Neural progenitor cell (in vitro differentiated cells): ENCODE results near the gene TMTC3. TPM values are rescaled to one million over a fixed set of nuclear protein-coding genes. Genes with fewer than 3 reads are reported as not detected.

Experiments used
- DNase-seq: peaks from one replicate; pipeline ENCODE4 v3.0.0-alpha.2; 2016; ENCODE audit warnings: low spot score
- H2AFZ ChIP-seq: fragments of 200-600 bp; sonication (generic); replicated peaks from 2 replicates; pipeline ENCODE4 v1.6.1; 2016; ENCODE audit warnings: antibody characterized with exemption
- H3F3A ChIP-seq: fragments of 200-600 bp; sonication (generic); 2 replicates; pipeline ENCODE4 v1.6.1; 2016; ENCODE audit warnings: antibody characterized with exemption, low read depth
- H3K27ac ChIP-seq: fragments of 200-600 bp; sonication (generic); 2 replicates; pipeline ENCODE4 v1.5.1; 2016; ENCODE audit warnings: mild to moderate bottlenecking
- H3K27me3 ChIP-seq: fragments of 200-600 bp; sonication (generic); 2 replicates; pipeline ENCODE4 v1.6.1; 2016; ENCODE audit warnings: mild to moderate bottlenecking, moderate library complexity
- H3K36me3 ChIP-seq: fragments of 200-600 bp; sonication (generic); 2 replicates; pipeline ENCODE4 v1.5.1; 2016
- H3K4me1 ChIP-seq: fragments of 200-600 bp; sonication (generic); 2 replicates; pipeline ENCODE4 v1.6.1; 2016; ENCODE audit warnings: mixed run types
- H3K4me2 ChIP-seq: fragments of 200-600 bp; sonication (generic); 2 replicates; pipeline ENCODE4 v1.6.1; 2016
- H3K4me3 ChIP-seq: fragments of 200-600 bp; sonication (generic); 2 replicates; pipeline ENCODE4 v1.5.1; 2016
- H3K79me2 ChIP-seq: fragments of 200-600 bp; sonication (generic); 2 replicates; pipeline ENCODE4 v1.6.1; 2016; ENCODE audit warnings: low read depth
- H3K9ac ChIP-seq: fragments of 200-600 bp; sonication (generic); 2 replicates; pipeline ENCODE4 v1.6.1; 2016
- H3K9me3 ChIP-seq: fragments of 200-600 bp; sonication (generic); 2 replicates; pipeline ENCODE4 v1.5.1; 2016; ENCODE audit warnings: low read depth
- H4K20me1 ChIP-seq: fragments of 200-600 bp; sonication (generic); 2 replicates; pipeline ENCODE4 v1.6.1; 2016; ENCODE audit warnings: low read depth
- H3K27ac Mint-ChIP-seq: 3 replicates; pipeline ENCODE4 v1.8.0; 2021; ENCODE audit warnings: mixed read lengths
- H3K27me3 Mint-ChIP-seq: 2 replicates; pipeline ENCODE4 v1.8.0; 2022; ENCODE audit warnings: low read depth, mild to moderate bottlenecking, inconsistent platforms, moderate library complexity, mixed read lengths; ENCODE audit not compliant: insufficient read depth
- H3K36me3 Mint-ChIP-seq: 3 replicates; pipeline ENCODE4 v1.8.0; 2021; ENCODE audit warnings: mixed read lengths
- H3K4me1 Mint-ChIP-seq: 3 replicates; pipeline ENCODE4 v1.8.0; 2021; ENCODE audit warnings: mixed read lengths
- H3K4me3 Mint-ChIP-seq: 3 replicates; pipeline ENCODE4 v1.8.0; 2021; ENCODE audit warnings: mild to moderate bottlenecking, moderate library complexity, mixed read lengths
- H3K9me3 Mint-ChIP-seq: 3 replicates; pipeline ENCODE4 v1.8.0; 2020; ENCODE audit warnings: mixed read lengths
- EZH2 ChIP-seq: fragments of 200-600 bp; sonication (generic); IDR thresholded peaks from 2 replicates; pipeline ENCODE4 v1.6.1; 2017; ENCODE audit warnings: antibody characterized with exemption, mild to moderate bottlenecking, moderate library complexity
- EZH2phosphoT487 ChIP-seq: fragments of 200-600 bp; sonication (generic); IDR thresholded peaks from 2 replicates; pipeline ENCODE4 v1.6.1; 2017; ENCODE audit warnings: antibody characterized with exemption
- total RNA-seq: library from RNA; depleted of rRNA; stranded (reverse); fragments of >200 nt; gene quantifications from 2 replicates; pipeline ENCODE4 v1.2.3, GENCODE V29; 2015; ENCODE audit warnings: low replicate concordance
- TF ChIP-seq, protein P1 (sequence below): fragments of 200-600 bp; sonication (generic); IDR thresholded peaks from 2 replicates; pipeline ENCODE4 v1.5.1; 2017; ENCODE audit warnings: antibody characterized with exemption, mild to moderate bottlenecking

Gene TMTC3
- total RNA-seq: 27.9 and 38.9 TPM in 2 replicates

DNA sequence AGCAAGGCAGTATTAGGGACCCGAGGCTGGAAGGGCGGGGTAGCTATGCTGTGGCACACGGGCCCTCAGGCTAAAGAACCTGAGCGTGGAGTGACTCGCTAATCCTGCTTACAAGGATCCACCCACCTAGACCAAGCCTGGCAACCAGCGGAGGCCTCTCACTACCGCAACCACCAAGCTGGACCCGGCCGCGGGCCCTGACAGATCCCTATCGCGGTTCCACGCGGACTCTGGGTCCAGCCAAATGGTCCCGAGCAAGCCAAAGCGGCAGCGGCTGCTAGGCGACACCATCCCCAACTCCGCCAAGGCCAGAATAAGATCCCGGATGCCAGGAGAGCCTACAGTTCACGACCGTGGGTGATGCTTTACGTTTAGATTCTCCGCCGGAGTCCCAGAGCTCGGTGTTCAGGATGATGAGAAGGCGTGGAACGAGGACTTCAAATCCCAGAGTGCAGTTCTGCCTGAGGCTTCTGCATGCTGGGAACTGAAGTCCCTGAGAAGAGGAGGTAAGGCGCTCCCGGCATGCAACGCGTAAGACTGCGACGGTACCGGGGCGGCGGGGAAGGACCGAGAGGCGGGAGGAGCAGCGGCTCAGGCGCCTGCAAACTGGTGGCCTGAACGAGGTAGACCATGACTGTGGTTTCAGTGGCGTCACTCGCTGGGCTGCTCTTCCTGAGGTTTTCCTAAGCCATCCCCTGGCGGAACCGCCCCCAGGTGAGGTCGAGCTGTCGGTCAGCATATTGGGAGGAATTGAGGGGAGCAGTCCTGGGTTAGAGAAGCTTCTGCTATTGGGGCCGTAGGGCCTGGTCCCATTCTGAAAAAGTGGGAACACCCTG lies at the start of gene TMTC3, which contains the start of gene CEP290:
TMTC3 (plus strand) TSS at position 534 of the 836 bp plus-strand sequence. CDS start 6,009 bp downstream, outside the sequence.
CEP290 (minus strand) TSS at position 315 of the 836 bp plus-strand sequence. CDS start 781 bp downstream, outside the sequence.
- Histone ChIP-seq H3K79me2 (peaks cover 50% of the 10 kb centered on the region), H3K4me3 (peak within 1 kb of the TSS; percentile 70), H3F3A (no peaks in the 10 kb centered on the region), H3K9ac (peak within 1 kb of the TSS; percentile 65), H3K27me3 (no peaks in the 10 kb centered on the region), H3K27ac (no peak within 1 kb of the TSS), H3K9me3 (no peaks in the 10 kb centered on the region), H3K4me2 (peak within 1 kb of the TSS; percentile 80), H3K4me1 (peaks cover 34% of the 10 kb centered on the region), H4K20me1 (no peaks in the 10 kb centered on the region), H2AFZ (peak within 1 kb of the TSS; percentile 87), H3K36me3 (no peaks in the 10 kb centered on the region)
- H3K4me3 Mint-ChIP-seq: peak within 1 kb of the TSS; percentile 94
- no peaks in the 10 kb centered on the region for H3K27me3 Mint-ChIP-seq
- DNase-seq: peak; percentile 98
- no peak for TF ChIP-seq EZH2
- TF ChIP-seq, protein P1, sequence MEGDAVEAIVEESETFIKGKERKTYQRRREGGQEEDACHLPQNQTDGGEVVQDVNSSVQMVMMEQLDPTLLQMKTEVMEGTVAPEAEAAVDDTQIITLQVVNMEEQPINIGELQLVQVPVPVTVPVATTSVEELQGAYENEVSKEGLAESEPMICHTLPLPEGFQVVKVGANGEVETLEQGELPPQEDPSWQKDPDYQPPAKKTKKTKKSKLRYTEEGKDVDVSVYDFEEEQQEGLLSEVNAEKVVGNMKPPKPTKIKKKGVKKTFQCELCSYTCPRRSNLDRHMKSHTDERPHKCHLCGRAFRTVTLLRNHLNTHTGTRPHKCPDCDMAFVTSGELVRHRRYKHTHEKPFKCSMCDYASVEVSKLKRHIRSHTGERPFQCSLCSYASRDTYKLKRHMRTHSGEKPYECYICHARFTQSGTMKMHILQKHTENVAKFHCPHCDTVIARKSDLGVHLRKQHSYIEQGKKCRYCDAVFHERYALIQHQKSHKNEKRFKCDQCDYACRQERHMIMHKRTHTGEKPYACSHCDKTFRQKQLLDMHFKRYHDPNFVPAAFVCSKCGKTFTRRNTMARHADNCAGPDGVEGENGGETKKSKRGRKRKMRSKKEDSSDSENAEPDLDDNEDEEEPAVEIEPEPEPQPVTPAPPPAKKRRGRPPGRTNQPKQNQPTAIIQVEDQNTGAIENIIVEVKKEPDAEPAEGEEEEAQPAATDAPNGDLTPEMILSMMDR: no peak
- TF ChIP-seq EZH2phosphoT487: no peak
- H3K9me3 Mint-ChIP-seq: no peaks in the 10 kb centered on the region
- H3K4me1 Mint-ChIP-seq: peaks cover 30% of the 10 kb centered on the region
- H3K27ac Mint-ChIP-seq: peak within 1 kb of the TSS; percentile 69
- H3K36me3 Mint-ChIP-seq: peaks cover 8% of the 10 kb centered on the region

- no peak overlapping the region for H3K9ac ChIP-seq
- no peaks in the 10 kb centered on the region for H3F3A ChIP-seq
- H3K4me3 ChIP-seq: no peak overlapping the region
- TF ChIP-seq, protein P1: no peak
- TF ChIP-seq EZH2 (no peak), EZH2phosphoT487 (no peak)
- no peaks in the 10 kb centered on the region for H4K20me1 ChIP-seq
- H3K4me3 Mint-ChIP-seq: no peak overlapping the region
- H3K4me2 ChIP-seq: no peak overlapping the region
- H3K27me3 ChIP-seq: no peaks in the 10 kb centered on the region
- no peaks in the 10 kb centered on the region for H3K9me3 Mint-ChIP-seq
- no peaks in the 10 kb centered on the region for H3K4me1 ChIP-seq
- H3K36me3 Mint-ChIP-seq: peaks cover 14% of the 10 kb centered on the region
- no peak overlapping the region for H2AFZ ChIP-seq
- no peaks in the 10 kb centered on the region for H3K79me2 ChIP-seq
- H3K4me1 Mint-ChIP-seq: no peaks in the 10 kb centered on the region
- H3K36me3 ChIP-seq: peaks cover 5% of the 10 kb centered on the region
- H3K27me3 Mint-ChIP-seq: no peaks in the 10 kb centered on the region
- H3K27ac Mint-ChIP-seq: no peak overlapping the region
- DNase-seq: no peak
- H3K27ac ChIP-seq: no peak overlapping the region
- H3K9me3 ChIP-seq: no peaks in the 10 kb centered on the region
These were observed 49.3 kb upstream of the TMTC3 start for GRCh38 chr12:88092771-88093170.

DNA sequence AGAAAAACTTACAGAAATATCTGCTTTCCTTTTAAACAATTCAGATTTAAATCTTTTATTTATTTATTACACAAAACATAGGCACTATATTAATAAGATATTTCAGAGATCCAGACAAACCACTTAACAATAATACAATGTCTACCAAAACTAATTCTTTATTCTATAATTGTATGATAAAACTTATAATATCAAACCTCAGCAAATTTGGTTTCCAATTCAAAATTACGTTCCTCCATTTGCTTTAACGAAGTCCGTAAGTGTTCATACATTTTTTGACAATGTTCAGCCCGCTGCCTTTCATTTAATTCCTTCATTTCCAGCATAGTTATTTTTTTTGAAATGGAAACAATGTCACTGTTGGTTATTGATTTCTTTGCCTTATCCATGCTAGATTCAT lies 48.5 kb upstream of the TMTC3 start:
- H3K9me3 Mint-ChIP-seq: no peaks in the 10 kb centered on the region
- peaks cover 5% of the 10 kb centered on the region for H3K36me3 ChIP-seq

More for the DNA sequence above, 48.5 kb upstream of the TMTC3 start:
- H3K4me3 ChIP-seq: no peak overlapping the region
- no peaks in the 10 kb centered on the region for H3K4me1 ChIP-seq
- Mint-ChIP-seq H3K36me3 (peaks cover 15% of the 10 kb centered on the region), H3K27me3 (no peaks in the 10 kb centered on the region), H3K27ac (no peak overlapping the region), H3K4me1 (no peaks in the 10 kb centered on the region), H3K4me3 (no peak overlapping the region)
- H3F3A ChIP-seq: no peaks in the 10 kb centered on the region
- no peak for DNase-seq
- no peak overlapping the region for H2AFZ ChIP-seq
- no peaks in the 10 kb centered on the region for H4K20me1 ChIP-seq
- no peaks in the 10 kb centered on the region for H3K9me3 ChIP-seq
- H3K27me3 ChIP-seq: no peaks in the 10 kb centered on the region
- no peak overlapping the region for H3K27ac ChIP-seq
- H3K4me2 ChIP-seq: no peak overlapping the region
- no peak overlapping the region for H3K9ac ChIP-seq
- TF ChIP-seq EZH2 (no peak), EZH2phosphoT487 (no peak)
- TF ChIP-seq, protein P1: no peak
- H3K79me2 ChIP-seq: no peaks in the 10 kb centered on the region
